Measurements from ENCODE around the gene UACA. TPM values are rescaled to one million over a fixed set of nuclear protein-coding genes. Genes with fewer than 3 reads are reported as not detected.

The UACA gene
- total and polyA plus RNA-seq, 2 experiments from 2014 or later = 46.7 to 58.7 TPM

DNA sequence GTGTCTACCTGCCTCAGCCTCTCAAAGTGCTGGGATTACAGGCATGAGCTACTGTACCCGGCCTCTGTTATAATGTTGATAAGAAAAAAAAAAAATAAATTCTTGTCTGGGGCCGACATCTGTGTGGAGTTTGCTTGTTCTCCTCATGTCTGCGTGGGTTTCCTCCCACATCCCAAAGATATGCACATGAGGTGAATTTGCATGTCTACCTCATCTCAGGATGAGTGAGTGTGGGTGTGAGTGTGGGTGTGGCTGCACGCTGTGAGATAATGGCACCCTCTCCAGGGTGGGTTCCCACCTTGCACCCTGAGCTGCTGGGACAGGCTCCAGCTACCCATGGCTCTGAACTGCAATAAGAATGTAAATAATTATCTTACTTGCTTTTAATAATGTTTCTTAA lies 25.9 kb upstream of the UACA start:
- TF ChIP-seq EZH2phosphoT487 (IDR thresholded peaks at IDR 0.05; ENCODE audit: low read depth, severe bottlenecking, unreplicated experiment) (no peak), EZH2 (IDR thresholded peaks at IDR 0.05; ENCODE audit: borderline replicate concordance) (no peak)
- TF ChIP-seq, protein P1, sequence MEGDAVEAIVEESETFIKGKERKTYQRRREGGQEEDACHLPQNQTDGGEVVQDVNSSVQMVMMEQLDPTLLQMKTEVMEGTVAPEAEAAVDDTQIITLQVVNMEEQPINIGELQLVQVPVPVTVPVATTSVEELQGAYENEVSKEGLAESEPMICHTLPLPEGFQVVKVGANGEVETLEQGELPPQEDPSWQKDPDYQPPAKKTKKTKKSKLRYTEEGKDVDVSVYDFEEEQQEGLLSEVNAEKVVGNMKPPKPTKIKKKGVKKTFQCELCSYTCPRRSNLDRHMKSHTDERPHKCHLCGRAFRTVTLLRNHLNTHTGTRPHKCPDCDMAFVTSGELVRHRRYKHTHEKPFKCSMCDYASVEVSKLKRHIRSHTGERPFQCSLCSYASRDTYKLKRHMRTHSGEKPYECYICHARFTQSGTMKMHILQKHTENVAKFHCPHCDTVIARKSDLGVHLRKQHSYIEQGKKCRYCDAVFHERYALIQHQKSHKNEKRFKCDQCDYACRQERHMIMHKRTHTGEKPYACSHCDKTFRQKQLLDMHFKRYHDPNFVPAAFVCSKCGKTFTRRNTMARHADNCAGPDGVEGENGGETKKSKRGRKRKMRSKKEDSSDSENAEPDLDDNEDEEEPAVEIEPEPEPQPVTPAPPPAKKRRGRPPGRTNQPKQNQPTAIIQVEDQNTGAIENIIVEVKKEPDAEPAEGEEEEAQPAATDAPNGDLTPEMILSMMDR (IDR thresholded peaks at IDR 0.05; ENCODE audit: poor library complexity) = no peak
- no peak for DNase-seq (ENCODE audit: low spot score)
- Histone ChIP-seq H3K36me3 (replicated peaks; ENCODE audit: insufficient read depth, low read depth) (no peaks in the 10 kb centered on the region), H3K4me3 (no peak overlapping the region), H3K4me2 (peak overlapping the region; percentile 41), H3K79me2 (no peaks in the 10 kb centered on the region), H3K9me2 (replicated peaks; ENCODE audit: insufficient read depth) (no peaks in the 10 kb centered on the region), H3K9me3 (ENCODE audit: low read depth) (no peaks in the 10 kb centered on the region), H3K27me3 (no peaks in the 10 kb centered on the region), H3K27ac (peak overlapping the region; percentile 73), H2AFZ (no peak overlapping the region), H4K20me1 (ENCODE audit: insufficient read depth, poor library complexity, severe bottlenecking) (no peaks in the 10 kb centered on the region), H3K4me1 (ENCODE audit: insufficient read depth) (peaks cover 14% of the 10 kb centered on the region)
- 50% methylated on average over 4 of the region's 4 CpGs for WGBS (ENCODE audit: low lambda C conversion rate, missing lambda C conversion rate)

DNA sequence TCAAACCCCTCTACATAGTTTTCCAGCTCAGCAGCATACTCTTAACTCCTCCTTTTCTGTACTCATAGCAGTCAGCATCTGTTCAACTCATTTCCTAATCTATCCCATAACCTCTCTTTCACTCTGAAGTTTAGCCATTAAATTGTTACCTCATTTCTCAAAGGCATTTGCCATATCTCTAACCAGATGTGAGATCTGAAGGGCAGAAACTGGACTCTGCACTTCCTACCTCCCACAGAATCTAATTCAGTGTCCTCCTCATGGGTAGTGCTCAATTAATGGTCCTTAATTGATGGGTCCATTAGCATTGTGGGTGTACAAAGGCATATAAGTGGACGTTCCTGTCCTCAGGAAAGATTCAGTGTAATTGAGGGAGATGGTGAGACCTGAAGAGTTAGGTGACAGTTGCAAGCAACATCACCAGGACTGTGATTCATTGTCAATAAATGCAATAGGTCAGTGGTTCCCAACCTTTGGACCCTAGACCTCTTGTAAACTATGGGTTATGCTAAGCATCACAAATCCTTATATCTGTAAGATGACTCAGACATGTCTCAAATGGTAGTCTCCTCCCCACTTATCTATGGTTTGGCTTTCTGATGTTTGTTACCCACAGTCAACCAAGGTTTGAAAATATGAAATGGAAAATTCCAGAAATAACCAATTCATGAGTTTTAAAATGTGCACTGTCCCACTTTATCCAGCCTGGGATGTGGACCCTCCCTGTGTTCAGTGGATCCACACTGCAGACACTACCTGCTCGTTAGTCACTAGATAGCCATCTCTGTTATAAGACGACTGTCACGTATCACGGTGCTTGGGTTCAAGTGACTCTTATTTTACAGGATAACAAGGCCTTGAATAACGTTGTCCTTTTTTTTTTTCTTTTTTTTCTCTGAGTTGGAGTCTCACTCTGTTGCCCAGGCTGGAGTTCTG lies 25.0 kb upstream of the UACA start:
- Histone ChIP-seq H3K9me3 (ENCODE audit: low read depth) (no peaks in the 10 kb centered on the region), H4K20me1 (ENCODE audit: insufficient read depth, poor library complexity, severe bottlenecking) (no peaks in the 10 kb centered on the region), H3K4me1 (ENCODE audit: insufficient read depth) (peaks cover 19% of the 10 kb centered on the region), H3K27me3 (no peaks in the 10 kb centered on the region), H3K79me2 (no peaks in the 10 kb centered on the region), H3K36me3 (replicated peaks; ENCODE audit: insufficient read depth, low read depth) (no peaks in the 10 kb centered on the region), H3K4me2 (peak overlapping the region; percentile 41), H2AFZ (no peak overlapping the region), H3K27ac (peak overlapping the region; percentile 73), H3K9me2 (replicated peaks; ENCODE audit: insufficient read depth) (no peaks in the 10 kb centered on the region), H3K4me3 (no peak overlapping the region)
- WGBS (ENCODE audit: low lambda C conversion rate, missing lambda C conversion rate) = 47% methylated on average over 6 of the region's 6 CpGs
- DNase-seq (ENCODE audit: low spot score) = peak; percentile 79
- no peak for TF ChIP-seq EZH2phosphoT487 (IDR thresholded peaks at IDR 0.05; ENCODE audit: low read depth, severe bottlenecking, unreplicated experiment)
- no peak for TF ChIP-seq EZH2 (IDR thresholded peaks at IDR 0.05; ENCODE audit: borderline replicate concordance)
- TF ChIP-seq, protein P1 (IDR thresholded peaks at IDR 0.05; ENCODE audit: poor library complexity) = no peak

DNA sequence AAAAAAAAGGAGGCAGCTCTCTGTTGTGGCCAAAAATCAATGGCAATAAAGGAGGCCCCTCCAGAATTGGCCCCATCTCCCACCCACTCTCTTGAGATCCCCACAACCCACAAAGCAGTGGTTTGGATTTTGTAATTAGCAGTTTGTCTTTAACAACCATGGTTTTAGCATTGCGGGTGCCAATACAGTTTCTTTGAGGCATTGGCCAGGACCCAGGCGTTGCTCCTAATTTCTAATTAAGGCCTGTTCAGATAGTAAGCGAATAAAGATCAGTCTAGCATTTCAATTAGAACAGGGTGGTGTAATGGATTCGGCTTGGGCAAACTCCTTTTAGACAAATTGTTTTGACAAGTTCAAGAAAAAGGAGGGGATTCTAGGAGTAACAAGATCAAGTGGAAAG lies 23.6 kb upstream of the UACA start:
- H3K4me3 ChIP-seq = no peak overlapping the region
- no peaks in the 10 kb centered on the region for H3K9me2 ChIP-seq (replicated peaks; ENCODE audit: insufficient read depth)
- H3K36me3 ChIP-seq (replicated peaks; ENCODE audit: insufficient read depth, low read depth) = no peaks in the 10 kb centered on the region
- H3K4me2 ChIP-seq = no peak overlapping the region
- H3K79me2 ChIP-seq = no peaks in the 10 kb centered on the region
- H3K9me3 ChIP-seq (ENCODE audit: low read depth) = no peaks in the 10 kb centered on the region
- DNase-seq (ENCODE audit: low spot score) = no peak
- no peaks in the 10 kb centered on the region for H4K20me1 ChIP-seq (ENCODE audit: insufficient read depth, poor library complexity, severe bottlenecking)
- H3K4me1 ChIP-seq (ENCODE audit: insufficient read depth) = peaks cover 19% of the 10 kb centered on the region
- TF ChIP-seq EZH2phosphoT487 (IDR thresholded peaks at IDR 0.05; ENCODE audit: low read depth, severe bottlenecking, unreplicated experiment) (no peak), EZH2 (IDR thresholded peaks at IDR 0.05; ENCODE audit: borderline replicate concordance) (no peak)
- TF ChIP-seq, protein P1 (IDR thresholded peaks at IDR 0.05; ENCODE audit: poor library complexity) = no peak
- WGBS (ENCODE audit: low lambda C conversion rate, missing lambda C conversion rate) = 99% methylated on average over 4 of the region's 4 CpGs
- H2AFZ ChIP-seq = no peak overlapping the region
- H3K27ac ChIP-seq = peak overlapping the region; percentile 69
- H3K27me3 ChIP-seq = no peaks in the 10 kb centered on the region

All from hepatocyte (in vitro differentiated cells).